A204.1 (cell line): ENCODE data around the gene NAV1.
"Not testable (repeated sequence)": the region's sequence is repeated elsewhere in the genome, so short reads cannot be mapped to it uniquely, and the experiment has no call there.

Experiments
- FAIRE-seq: peaks from 2 replicates; lab custom pipeline; 2012; peaks lifted over from hg19 to GRCh38; lab: Jason Lieb, UNC

The NAV1 gene

DNA sequence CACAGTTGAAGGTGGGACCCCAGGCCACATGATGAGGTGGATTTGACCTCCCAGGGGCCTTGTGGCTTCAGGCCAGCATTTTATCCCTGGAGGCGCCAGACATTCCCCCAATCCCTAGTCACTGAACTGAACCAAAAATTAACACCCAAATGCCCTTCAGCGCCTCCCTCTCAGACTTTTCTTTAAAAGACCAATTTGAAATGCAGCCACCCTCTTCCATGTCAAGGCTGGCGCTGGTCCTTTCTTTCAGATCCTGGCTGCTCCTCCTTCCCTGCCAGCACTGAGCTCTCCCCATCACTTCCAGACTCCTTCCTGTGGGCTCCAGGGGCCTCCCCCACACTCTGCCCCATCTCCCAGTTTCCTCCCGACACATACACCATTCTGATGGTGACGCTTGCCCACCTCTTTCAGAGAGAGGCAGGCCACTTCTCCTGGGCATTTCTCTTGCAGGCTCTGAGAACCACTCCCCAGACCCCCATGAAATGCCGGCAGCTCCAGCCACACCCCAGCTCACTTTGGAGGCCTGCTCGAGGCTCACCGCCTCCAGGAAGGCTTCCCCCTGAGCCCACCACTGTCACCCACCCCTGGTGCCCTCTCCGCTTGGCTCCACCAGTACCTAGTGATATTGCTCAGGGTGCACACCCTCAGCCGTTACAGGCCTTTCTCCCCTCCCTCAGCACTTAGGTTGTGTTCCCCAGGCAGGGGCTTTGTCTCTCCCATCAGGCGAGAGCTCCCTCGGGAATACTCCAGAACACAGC, 27.0 kb downstream of the NAV1 start:
- no peak for FAIRE-seq

DNA sequence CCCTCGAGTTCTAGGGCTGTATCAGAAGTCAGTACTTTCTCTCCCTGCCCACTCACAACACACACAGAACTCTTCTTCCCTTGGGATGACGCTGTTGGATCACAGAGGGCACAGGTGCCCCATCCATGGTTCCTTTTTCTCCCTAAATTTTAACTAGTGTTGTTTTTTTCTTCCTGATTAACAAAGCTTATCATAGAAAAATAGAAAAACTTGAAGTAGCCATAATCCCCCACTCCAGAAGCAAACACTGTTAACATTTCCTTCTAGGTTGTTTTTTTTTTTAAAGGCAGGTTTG, 27.5 kb downstream of the NAV1 start:
- FAIRE-seq = no peak

DNA sequence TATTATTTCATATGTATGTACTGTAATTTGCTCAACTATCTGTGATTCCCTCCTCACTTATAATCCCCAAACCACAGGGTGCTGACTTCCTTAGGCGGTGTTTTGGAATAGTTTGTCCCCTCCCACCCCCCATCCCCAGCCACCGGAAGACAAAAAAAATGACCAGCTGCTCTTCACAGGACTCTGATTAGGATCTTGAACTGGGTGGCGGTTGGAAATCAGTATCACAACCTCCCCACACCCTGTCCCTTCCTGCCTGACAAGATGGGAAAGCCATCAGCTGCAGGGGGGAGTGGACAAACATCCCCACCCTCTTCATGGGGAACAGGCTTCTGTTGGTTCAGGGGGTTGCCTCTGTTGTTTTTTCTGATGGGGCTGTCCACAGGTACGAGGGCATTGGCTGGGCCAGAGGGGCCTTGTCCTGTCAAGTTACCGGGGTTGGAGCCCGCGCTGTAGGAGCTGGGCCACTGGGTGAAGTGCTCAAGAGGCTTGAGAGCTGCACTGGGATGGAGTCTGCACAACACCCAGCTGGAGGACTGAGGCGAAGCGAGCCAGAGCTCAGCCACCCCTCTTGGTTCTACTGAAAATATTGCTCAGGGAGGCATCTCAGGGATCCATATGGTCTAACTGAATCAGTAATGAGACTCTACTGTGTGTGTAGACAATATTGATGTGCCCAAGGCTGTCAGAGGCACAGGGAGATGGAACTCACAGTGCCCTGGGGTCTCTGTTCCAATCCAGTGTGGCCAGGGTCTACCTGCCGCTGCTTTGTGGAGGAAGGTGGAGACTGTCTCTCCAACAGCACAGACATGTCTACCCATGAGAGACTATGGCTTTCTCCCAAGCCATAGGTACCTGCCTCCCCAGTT, 28.2 kb downstream of the NAV1 start:
- FAIRE-seq = no peak

DNA sequence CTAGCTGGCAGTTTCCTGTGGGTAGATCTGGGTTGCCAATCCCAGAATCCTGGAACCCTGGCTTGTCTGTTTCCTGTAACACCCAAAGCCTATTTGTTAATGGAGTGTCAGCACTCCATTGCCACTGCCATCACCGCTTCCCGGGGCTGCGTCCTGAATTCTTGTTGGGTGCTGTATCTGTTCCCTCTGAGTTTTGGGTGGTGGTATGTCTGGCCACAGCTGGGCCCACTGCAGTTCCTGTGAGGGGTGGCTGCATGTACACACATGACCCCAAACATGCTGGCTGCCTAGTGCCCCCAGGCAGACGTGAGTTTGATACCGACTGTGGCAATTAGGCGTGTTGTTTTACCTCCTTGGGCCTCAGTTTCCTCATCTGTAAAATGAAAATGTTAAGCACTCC, 29.3 kb downstream of the NAV1 start:
- FAIRE-seq = no peak

DNA sequence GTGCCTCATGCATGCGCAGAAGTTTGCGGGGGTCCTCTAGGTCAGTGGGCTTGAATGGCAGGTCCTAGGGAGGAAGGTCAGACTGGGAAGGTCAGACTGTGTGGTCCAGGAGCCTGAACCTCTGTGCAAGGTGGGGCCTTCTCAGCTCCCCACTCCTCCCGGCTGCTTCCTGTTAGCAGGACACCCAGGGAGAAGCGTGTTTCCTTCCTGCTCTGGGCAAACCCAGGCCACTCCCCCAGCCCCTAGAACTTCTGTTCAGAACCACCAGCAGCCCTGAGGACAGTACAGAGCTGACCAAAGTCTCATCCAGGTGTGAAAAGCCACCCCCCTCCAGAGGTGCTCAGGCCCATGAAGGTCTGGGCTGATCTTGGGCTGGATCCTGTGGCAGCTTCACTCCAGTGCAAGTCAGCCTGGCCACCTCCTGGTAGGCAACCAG, 29.9 kb downstream of the NAV1 start:
- FAIRE-seq = no peak

DNA sequence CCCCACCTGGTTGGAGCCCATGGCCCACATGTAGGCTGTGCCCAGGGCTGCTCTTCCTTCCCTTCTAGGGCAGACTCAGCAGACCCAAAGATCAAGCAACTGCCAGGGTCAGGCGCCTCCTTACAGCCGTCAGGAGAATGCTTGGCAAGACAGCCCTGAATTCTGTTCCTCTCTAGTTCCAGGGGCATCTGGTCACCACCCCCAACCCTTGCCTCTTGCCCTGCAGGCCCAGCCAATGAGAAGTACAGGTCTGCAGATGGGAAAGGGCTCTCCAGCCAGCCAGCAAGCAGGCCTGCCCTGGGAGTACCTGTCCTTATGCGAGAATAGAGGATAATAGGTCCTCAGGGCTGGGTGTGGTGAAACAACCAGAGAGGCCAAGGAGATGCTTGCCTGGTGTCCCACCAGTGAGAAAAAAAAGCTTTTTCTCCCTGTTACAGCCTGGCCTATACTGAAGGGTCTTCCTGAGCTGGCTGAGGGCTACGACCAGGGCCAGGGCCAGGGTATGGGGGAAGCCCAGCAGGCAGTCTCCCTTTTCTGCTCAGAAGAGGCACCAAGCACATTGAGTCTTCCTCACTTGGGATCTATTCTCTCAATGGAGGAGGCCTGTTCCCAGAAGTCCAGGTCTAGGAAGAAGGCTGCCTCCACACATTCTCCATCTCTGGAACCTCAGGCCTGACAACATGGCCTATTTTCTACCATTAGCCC, 31.4 kb downstream of the NAV1 start:
- FAIRE-seq = no peak

DNA sequence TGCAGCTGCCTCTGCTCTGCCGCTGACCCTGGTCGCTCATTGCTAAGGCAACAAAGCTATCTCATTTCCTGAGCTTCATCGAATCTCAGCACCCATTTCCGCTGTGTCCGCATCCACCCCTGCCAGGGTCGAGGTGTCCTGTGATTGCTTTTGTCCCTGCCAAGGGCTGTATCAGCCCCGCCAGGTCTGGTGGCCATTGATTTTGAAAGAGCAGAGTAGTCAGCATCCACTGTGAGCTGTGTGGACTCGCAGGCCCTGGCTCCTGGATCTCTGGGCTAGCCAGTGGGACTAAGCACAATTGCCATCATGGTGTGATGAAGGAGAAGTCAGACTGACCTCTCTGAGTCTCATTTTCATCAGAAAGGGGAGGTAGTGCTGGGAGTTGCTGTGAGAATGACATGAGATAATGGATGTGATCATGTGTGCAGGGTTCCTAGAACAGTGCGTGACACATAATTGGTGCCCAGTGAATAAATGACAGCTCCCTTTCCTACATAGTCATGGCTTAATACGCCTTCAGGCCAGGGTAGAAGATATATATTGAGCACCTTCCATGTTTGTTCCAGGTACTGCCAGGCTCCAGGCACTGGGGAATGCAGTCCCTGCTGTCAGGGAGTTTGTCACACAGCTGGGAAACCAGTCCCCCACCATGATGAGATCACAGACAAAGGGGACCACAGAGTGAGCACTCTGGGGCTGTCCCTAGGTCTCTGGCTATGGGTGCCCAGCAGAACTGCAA, 32.1 kb downstream of the NAV1 start:
- no peak for FAIRE-seq

DNA sequence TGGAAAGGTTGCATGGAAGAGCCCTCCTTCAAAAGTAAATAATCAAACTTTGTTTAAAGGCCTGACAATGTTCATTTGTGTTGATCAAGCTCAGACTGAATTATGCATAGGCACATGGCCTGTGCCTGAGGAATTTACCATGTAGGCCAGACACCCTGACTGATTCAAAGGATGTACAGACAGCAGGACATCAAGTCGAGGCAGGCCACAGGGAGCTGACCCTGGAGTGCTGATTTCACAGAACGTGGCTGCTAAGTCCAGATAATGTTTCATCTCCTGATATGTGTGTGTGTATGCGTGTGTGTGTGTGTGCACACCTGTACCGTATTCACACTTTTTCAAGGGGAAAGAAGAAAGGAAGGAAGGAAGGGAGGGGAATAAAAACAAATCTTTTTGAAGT, 34.1 kb downstream of the NAV1 start:
- FAIRE-seq = no peak

DNA sequence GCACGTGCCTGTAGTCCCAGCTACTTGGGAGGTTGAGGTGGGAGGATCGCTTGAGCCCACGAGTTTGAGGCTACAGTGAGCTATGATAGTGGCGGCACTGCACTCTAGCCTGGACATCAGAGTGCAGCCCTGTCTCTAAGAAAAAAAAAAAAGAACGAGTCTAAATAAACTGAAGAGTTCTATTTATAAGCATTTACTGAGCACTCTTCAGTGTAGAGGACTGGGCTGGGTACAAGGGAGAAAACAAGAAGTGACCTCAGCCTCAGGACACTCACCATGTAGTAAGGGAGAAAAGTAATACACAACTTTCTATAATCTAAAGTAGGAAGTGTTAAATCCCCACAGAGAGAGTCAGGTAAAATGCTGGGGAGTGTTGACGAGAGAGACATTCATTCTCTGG, 35.0 kb downstream of the NAV1 start:
- FAIRE-seq = no peak

DNA sequence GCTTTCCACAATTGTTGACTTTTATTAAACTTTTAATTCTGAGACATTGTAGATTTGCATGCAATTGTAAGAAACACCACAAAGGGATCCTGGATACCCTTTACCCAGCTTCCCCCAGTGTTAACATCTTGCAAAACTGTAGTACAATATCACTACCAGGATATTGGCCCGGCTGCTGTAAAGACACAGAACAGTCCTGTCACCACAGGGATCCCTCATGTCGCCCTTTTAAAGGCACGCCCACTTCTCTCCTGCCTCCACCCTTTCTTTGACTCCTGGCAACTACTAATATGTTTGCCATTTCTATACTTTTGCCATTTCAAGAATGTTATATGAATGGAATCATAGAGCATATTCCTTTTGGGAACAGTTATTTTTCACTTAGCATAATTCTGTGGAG, 37.0 kb downstream of the NAV1 start:
- no peak for FAIRE-seq

DNA sequence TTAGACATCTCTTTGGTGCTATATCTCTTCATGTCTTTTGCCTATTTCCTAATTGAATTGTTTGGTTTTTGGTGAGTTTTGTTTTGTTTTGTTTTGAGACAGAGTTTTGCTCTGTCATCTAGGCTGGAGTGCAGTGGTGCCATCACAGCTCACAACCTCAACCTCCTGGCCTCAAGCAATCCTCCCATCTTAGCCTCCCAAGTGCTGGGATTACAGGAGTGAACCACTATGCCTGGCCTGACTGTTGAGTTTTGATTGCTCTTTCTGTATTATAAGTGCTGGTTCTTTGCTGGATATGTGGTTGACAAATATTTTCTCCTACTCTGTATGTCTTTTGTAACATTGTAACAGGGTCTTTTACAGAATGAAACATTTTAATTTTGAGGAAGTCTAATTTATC, 38.0 kb downstream of the NAV1 start:
- no peak for FAIRE-seq

DNA sequence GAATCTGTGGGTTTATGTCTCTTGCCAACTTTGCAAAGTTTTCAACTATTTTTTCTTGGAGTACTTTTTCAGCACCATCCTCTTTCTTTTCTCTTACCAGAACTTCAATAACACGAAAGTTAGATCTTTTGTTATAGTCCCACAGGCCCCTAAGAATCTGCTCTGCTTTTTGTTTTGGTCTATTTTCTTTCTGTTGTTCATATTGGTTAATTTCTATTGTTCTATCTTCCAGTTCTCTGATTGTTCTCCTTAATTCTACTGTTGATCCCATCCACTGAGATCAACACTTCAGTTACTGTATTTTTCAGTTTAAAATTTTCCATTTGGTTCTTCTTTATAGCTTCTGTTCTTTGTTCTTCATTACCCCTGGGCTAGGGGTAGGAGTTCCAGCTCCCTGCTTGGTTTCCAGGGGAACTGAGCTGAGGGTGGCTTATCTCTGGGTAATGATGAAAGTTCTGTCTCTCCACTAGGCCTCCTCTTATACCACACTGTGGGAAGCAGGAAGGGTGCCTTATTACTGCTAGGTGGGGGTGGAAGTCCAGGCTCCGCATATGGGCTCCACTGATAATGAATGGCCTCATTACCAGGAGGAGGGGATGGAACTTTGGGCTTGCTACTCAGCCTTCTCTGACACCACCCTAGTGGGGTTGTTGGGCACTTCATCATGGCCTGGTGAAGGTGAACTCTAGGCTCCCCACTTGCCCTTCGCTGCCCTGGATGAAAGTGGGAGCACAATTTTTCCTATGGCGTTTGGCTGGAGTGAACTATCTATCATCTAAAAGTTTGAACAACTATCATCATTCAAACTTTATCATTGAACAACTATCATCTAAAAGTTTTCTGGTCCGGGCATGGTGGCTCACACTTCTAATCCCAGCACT, 39.3 kb downstream of the NAV1 start:
- FAIRE-seq = no peak

DNA sequence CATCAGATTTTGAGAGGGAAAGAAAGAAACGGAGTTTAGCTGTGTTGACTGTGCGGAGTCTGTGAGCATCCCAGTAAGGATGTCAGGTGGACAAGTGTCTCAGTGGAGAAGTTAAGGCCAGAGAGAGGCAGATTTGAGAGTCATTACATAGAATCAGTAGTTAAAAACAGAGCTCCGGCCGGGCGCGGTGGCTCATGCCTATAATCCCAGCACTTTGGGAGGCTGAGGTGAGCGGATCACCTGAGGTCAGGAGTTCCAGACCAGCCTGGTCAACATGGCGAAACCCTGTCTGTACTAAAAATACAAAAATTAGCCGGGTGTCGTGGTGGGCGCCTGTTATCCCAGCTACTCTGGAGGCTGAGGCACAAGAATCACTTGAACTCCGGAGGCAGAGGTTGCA, 42.4 kb downstream of the NAV1 start:
- FAIRE-seq = not testable (repeated sequence)

DNA sequence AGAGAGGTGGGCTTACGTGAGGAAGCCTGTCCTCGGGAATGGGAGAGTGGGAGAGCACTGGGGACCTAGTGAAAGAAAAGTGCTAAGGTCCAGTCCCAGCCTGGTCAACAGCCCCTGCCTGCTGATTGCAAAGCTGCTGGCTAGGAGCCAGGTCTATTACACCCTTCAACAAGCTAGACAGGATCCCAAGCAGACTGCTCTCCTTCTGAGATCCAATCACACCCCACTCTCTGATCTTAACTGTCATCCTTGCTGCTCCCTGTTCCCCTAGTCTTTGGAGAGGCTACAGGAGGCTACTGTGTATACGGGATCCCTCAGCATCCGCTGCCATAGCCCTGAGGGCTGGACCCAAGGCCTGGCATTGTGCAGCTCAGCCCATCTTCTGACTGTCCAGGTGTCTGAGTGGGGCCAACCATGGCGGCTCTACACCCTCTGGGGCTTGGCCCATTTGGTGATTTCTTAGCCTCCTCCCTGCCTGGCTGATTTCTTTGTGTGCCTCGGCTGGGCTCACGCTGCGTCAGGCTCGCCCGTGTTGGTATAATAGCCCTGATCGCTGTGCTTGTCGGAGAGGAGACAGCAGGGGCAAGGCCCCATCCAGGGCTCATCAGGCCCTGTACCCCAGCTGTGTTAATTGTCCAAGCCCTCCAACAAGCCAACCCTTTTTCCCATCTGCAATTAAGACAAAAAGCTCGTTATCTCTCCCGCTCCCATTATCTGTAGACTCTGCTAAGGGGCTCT, 43.9 kb downstream of the NAV1 start:
- no peak for FAIRE-seq

DNA sequence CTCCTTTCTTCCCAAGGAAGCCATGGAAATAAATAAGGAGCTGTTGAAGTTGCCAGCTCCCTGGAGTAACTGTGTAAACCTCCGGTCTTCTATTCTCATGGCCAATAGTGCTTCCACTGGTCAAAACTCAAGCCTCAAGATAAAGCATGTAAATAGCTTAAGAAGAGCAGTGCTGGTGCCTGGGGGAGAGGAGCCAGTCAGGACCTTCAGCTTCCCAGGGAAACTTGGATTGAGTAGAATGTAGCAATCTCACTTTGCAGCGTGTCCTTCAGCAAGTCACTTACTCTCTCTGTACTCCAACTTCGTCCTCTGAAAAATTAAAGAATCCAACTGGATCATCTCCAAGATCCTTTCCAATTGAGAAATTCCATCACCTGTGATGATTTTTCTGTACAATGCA, 44.7 kb downstream of the NAV1 start:
- FAIRE-seq = no peak

DNA sequence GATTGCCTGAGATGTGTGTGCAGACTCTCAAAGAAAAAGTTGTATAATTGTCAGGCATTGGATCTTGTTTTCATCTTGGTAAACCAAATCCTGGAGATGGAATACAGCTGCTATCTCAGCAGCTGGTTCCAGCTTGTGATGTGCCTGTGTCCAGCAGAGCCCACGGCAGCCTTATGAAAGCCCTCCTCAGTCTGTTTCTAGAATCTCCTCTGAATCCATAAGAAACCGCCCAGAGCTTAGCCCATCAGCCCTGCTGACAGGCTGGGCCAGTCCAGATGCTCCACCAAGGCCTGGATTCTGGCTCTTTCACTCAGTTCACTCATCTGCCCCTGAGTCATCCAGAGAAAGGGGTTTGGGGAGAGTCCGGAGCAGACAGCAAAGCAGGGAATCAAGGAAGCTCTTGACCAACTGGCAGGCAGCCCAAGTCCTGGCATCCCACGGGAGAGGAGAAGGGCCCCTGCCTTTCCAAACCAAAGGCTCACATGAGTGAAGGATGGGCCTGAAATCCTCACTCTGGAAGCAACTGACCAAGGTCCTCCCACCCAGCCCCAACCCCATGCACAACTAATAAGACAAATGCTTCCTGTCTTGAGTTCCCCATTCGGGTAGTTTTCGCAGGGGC, 45.7 kb downstream of the NAV1 start:
- FAIRE-seq = no peak

DNA sequence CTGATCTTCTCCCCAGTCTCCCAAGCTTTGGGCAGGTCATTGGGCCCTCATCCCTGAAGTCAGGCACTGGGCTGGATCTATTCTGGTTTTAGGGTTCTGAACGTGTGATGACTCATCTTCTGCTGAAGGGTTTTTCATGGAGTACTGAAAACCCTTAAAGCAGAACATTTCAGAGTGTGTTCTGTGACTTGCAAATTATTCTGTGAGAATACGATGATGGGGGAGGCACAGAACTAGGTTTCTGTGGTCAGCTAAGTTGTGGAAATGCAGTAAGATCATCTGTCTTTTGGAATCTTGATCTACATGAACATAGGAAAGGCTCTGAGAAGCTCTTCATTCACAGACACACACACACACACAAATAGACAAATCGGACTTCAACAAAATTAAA, 46.2 kb downstream of the NAV1 start:
- FAIRE-seq = no peak

DNA sequence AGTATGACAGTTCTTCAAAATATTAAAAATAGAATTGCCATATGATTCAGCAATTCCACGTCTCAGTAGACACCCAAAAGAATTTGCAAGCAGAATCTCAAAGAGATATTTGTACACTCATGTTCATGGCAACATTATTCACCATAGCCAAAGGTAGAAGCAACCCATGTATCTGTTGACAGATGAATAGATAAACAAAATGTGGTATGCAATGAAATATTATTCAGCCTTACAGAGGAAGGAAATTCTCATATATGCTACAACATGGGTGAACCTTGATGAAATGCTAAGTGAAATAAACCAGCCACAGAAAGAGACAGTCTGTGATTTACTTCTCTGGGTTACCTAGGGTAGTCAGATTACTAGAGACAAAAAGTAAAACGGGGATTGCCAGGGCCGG, 47.0 kb downstream of the NAV1 start:
- FAIRE-seq = no peak

DNA sequence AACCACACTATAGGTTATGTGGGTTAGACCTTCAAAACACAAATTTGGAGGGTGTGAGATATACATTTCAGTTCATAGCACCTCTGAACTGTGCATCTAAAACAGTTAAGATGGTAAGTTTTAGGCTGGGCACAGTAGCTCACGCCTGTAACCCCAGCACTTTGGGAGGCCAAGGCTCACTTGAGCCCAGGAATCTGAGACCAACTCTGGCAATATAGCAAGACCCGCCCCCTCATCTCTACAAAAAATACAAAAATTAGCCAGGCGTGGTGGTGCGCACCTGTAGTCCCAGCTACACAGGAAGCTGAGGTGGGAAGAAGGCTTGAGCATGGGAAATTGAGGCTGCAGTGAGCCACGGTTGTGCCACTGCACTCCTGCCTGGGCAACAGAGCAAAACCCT, 47.9 kb downstream of the NAV1 start:
- no peak for FAIRE-seq

DNA sequence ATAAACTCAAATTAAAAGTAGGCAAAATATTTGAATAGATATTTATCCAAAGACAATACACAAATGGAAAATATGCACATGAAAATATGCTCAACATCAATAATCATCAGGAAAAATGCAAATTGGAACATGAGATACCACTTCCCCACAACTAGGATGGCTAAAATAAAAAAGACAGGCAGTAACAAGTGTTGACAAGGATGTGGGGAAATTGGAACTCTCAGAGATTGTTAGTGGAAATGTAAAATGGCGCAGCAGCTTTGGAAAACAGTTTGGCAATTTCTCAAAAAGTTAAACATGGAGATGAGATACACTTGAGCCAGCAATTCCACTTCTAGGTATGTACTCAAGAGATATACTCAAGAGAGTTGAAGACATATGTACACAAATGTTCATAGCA, 48.8 kb downstream of the NAV1 start:
- no peak for FAIRE-seq
